ENCODE results near the gene RPRD2.

- no peak for TF ChIP-seq TGIF2 (CRISPR knock-in tag; IDR thresholded peaks at IDR 0.05)
- no peak for TF ChIP-seq MAFK (IDR thresholded peaks at IDR 0.05; ENCODE audit: low read length)
- no peak for TF ChIP-seq EGR1 (conservative IDR thresholded peaks at IDR 0.05)
- no peak for TF ChIP-seq UBTF (IDR thresholded peaks at IDR 0.05; ENCODE audit: borderline replicate concordance in 1 of 2, low read depth in 2 of 2, low read length in 2 of 2)
These were observed 110.9 kb downstream of the RPRD2 start for GRCh38 chr1:150474869-150475268.
